K562 (cell line): Measurements from ENCODE around the gene MLKL. TPM values are rescaled to one million over a fixed set of nuclear protein-coding genes. Genes with fewer than 3 reads are reported as not detected.

Experiments used
- ATAC-seq: fragments of 200-7000 bp; cut with Tn5 transposase; 3 replicates; pipeline ENCODE4 v1.9.1; 2020; ENCODE audit warnings: moderate library complexity
- BruUV-seq: library from RNA; stranded (reverse); fragments of 400-500 nt; replicated peaks from 2 replicates; lab custom pipeline; 2021; lab: Mats Ljungman, UMichigan
- CTCF ChIA-PET: fragments of 300-600 bp; formaldehyde crosslinking; extraction: SDS; loops from one replicate; lab custom pipeline; 2021; ENCODE audit warnings: low intra/inter-chr PET ratio; lab: Yijun Ruan, JAX
- POLR2A ChIA-PET: fragments of 300-600, 350-650 bp; sonication (Branson Sonifier 250); formaldehyde crosslinking; extraction: SDS; loops from one replicate; lab custom pipeline; 2021; ENCODE audit warnings: antibody characterized with exemption, inconsistent platforms; lab: Yijun Ruan, JAX
- DNase-seq, 4 experiments: peaks; one replicate each; pipeline versions ENCODE4 v3.0.0 to v3.0.0-alpha.2; 2011 to 2018; ENCODE audit warnings: low spot score in 3 of 4, mixed read lengths in 3 of 4; ENCODE audit errors: extremely low read depth in 1 of 4
- FAIRE-seq: peaks from 2 replicates; lab custom pipeline; 2011; peaks lifted over from hg19 to GRCh38; lab: Jason Lieb, UNC
- H2AFZ ChIP-seq: 2 replicates; pipeline ENCODE4 v1.6.0; 2011; ENCODE audit warnings: low read depth, low read length, control low read depth, inconsistent platforms
- H3K27ac ChIP-seq: fragments of 200-600 bp; 3 replicates; pipeline ENCODE4 v1.8.0; 2011; ENCODE audit warnings: low read depth, mild to moderate bottlenecking, control low read depth, inconsistent platforms, low read length, moderate library complexity, mixed read lengths; ENCODE audit errors: extremely low read depth
- H3K27me3 ChIP-seq, 2 experiments: fragments of 300-600 bp in 1 of 2; 2 replicates in 1 of 2; 3 replicates in 1 of 2; pipeline versions ENCODE4 v1.6.0 to v1.8.0; 2011; ENCODE audit warnings: inconsistent platforms in 2 of 2, low read length in 2 of 2, mild to moderate bottlenecking in 1 of 2, mixed read lengths in 1 of 2, moderate library complexity in 1 of 2; ENCODE audit not compliant: control insufficient read depth in 2 of 2, insufficient read depth in 2 of 2
- H3K36me3 ChIP-seq: fragments of 300-600 bp; 3 replicates; pipeline ENCODE4 v1.8.0; 2011; ENCODE audit warnings: mild to moderate bottlenecking, low read length, inconsistent platforms; ENCODE audit not compliant: control insufficient read depth, insufficient read depth
- H3K4me1 ChIP-seq, 2 experiments: fragments of 200-600 bp in 1 of 2; replicated peaks in 1 of 2; 2 replicates in 1 of 2; 3 replicates in 1 of 2; pipeline versions ENCODE4 v1.5.1 to v1.8.0; 2011; ENCODE audit warnings: inconsistent platforms in 2 of 2, low read length in 2 of 2, mild to moderate bottlenecking in 1 of 2, mixed read lengths in 1 of 2, moderate library complexity in 1 of 2; ENCODE audit not compliant: control insufficient read depth in 2 of 2, insufficient read depth in 2 of 2
- H3K4me2 ChIP-seq: 2 replicates; pipeline ENCODE4 v1.6.1; 2011; ENCODE audit warnings: low read length, control low read depth, inconsistent platforms, mixed read lengths; ENCODE audit not compliant: insufficient read depth
- H3K4me3 ChIP-seq: fragments of 200-600 bp; sonication (generic), shearing (Covaris generic); 2 replicates; pipeline ENCODE4 v1.5.1; 2016; ENCODE audit warnings: control low read depth, inconsistent platforms
- H3K79me2 ChIP-seq: fragments of 200-600 bp; 3 replicates; pipeline ENCODE4 v1.8.0; 2011; ENCODE audit warnings: low read length, inconsistent platforms; ENCODE audit not compliant: control insufficient read depth, insufficient read depth
- H3K9ac ChIP-seq, 2 experiments: 2 replicates each; pipeline versions ENCODE4 v1.6.0 to v1.6.1; 2011; ENCODE audit warnings: low read depth in 2 of 2, low read length in 2 of 2, control low read depth in 1 of 2, inconsistent platforms in 1 of 2, mild to moderate bottlenecking in 1 of 2, mixed read lengths in 1 of 2; ENCODE audit not compliant: insufficient read depth in 1 of 2
- H3K9me1 ChIP-seq: one replicate; pipeline ENCODE4 v1.6.0; 2011; ENCODE audit warnings: inconsistent platforms, mild to moderate bottlenecking, low read length, moderate library complexity; ENCODE audit not compliant: control insufficient read depth, insufficient read depth
- H3K9me3 ChIP-seq: replicated peaks from 2 replicates; pipeline ENCODE4 v1.5.1; 2011; ENCODE audit warnings: low read depth, low read length, inconsistent platforms; ENCODE audit not compliant: control insufficient read depth, insufficient read depth
- H4K20me1 ChIP-seq: replicated peaks from 2 replicates; pipeline ENCODE4 v1.6.1; 2011; ENCODE audit warnings: low read length, inconsistent platforms, mixed read lengths; ENCODE audit not compliant: control insufficient read depth, insufficient read depth
- DACH1 ChIP-seq: fragments of 450-650 bp; IDR thresholded peaks from 2 replicates; pipeline ENCODE4 v1.6.1; 2018; ENCODE audit not compliant: partially characterized antibody
- POLR3G ChIP-seq: IDR thresholded peaks from 2 replicates; pipeline ENCODE4 v1.6.1; 2011; ENCODE audit not compliant: insufficient read length, insufficient replicate concordance; ENCODE audit errors: extremely low read depth
- ZEB2 ChIP-seq: fragments of 450-650 bp; IDR thresholded peaks from 2 replicates; pipeline ENCODE4 v1.6.1; 2016
- WGBS: fragments of 100-300 bp; shearing (Covaris generic); methylation state at CpG from one replicate; pipeline ENCODE4 v1.1.6; 2016; ENCODE audit warnings: low coverage, mixed read lengths; ENCODE audit not compliant: insufficient coverage; ENCODE audit errors: missing lambda C conversion rate; 5-methylcytosine and 5-hydroxymethylcytosine counted together
- in situ Hi-C: fragments of 300-500 bp; cut with MboI; formaldehyde crosslinking; loops from 4 replicates; pipeline ENCODE4 v1.15.0; 2018; ENCODE audit warnings: inconsistent platforms, mixed read lengths
- intact Hi-C: fragments of 100-400 bp; cut with micrococcal nuclease; formaldehyde crosslinking; loops from 2 replicates; pipeline ENCODE4 v1.14.2; 2022
- polyA plus RNA-seq, 8 experiments: library from polyadenylated mRNA; depleted of rRNA in 4 of 8; stranded (reverse) in 5 of 8; unstranded in 3 of 8; fragments of >200 nt; fragmentation: Nextera tagmentation in 2 of 8; fragmentation: Illumina TruSeq in 1 of 8; extraction: Ambion mirVana in 2 of 8; extraction: Trizol in 1 of 8; gene quantifications; 2 replicates each; pipeline versions ENCODE4 v1.2.1 to v1.2.3, GENCODE V29; 2011 to 2014; ENCODE audit warnings: inconsistent platforms in 1 of 8, missing spikeins in 1 of 8
- total RNA-seq, 7 experiments: library from RNA; depleted of rRNA in 6 of 7; stranded (reverse); fragments of >200 nt in 6 of 7; fragmentation: Illumina TruSeq in 2 of 7; extraction: Trizol in 2 of 7; gene quantifications; 2 replicates each; pipeline versions ENCODE4 v1.2.1 to v1.2.3, GENCODE V29; 2011 to 2021; ENCODE audit warnings: low replicate concordance in 1 of 7
- TF ChIP-seq, protein P1 (sequence below): fragments of 250-450 bp; sonication (Bioruptor Pico); IDR thresholded peaks from 2 replicates; pipeline ENCODE4 v1.4.0; 2020; ENCODE audit warnings: mild to moderate bottlenecking

MLKL gene
- total and polyA plus RNA-seq, 9 of the 15 experiments (the other 6 are each of a cell fraction or from before 2014, with no cell fraction given), result 1.6 to 6.1 (median 4.8) TPM

DNA sequence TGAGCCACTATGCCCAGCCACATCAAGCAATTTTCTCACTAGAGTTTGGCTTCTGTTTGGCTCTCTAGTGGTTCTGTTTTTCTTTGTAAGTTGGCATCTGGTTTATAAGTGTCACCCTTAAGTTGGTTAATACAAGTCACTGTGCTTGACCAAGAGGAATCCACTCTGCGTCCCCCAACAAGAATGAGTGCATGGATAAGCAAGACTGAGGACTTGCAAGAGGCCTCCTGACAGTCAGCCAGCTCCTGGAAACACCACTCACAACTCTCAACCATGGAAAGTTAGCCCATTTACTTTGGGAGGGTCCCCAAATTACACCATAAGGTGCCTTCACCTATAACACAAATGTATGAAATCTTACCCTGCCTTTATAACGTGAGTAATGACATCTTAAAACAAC lies 41.6 kb downstream of the MLKL start:
- Histone ChIP-seq H3K4me2 (no peak overlapping the region), H3K4me1 (peaks cover 2 to 10% of the 10 kb centered on the region in 2 experiments; a peak in 4 of 5 replicates), H3K9me3 (no peaks in the 10 kb centered on the region), H3K27me3 (no peaks in the 10 kb centered on the region), H3K9me1 (no peaks in the 10 kb centered on the region), H3K4me3 (no peak overlapping the region), H4K20me1 (peaks cover 48% of the 10 kb centered on the region), H3K27ac (no peak overlapping the region), H3K9ac (no peak overlapping the region), H3K36me3 (peaks cover 94% of the 10 kb centered on the region), H2AFZ (no peak overlapping the region), H3K79me2 (peaks cover 97% of the 10 kb centered on the region)
- no peak for DNase-seq
- 88% methylated on average over 2 of the region's 2 CpGs for WGBS
- no peak for FAIRE-seq
- in situ Hi-C loops (no loop called here), intact Hi-C loops (no loop called here)
- POLR2A ChIA-PET, result interaction anchor here (1.1 to 1.4 kb wide), 4 partner anchors 10 to 52 kb away, joined by 3 to 4 read pairs (median 3); partner anchors contain the start of gene GLG1
- no TSS peak for BruUV-seq
- ATAC-seq, result no peak
- CTCF ChIA-PET, result no interaction called here
- TF ChIP-seq, protein P1, sequence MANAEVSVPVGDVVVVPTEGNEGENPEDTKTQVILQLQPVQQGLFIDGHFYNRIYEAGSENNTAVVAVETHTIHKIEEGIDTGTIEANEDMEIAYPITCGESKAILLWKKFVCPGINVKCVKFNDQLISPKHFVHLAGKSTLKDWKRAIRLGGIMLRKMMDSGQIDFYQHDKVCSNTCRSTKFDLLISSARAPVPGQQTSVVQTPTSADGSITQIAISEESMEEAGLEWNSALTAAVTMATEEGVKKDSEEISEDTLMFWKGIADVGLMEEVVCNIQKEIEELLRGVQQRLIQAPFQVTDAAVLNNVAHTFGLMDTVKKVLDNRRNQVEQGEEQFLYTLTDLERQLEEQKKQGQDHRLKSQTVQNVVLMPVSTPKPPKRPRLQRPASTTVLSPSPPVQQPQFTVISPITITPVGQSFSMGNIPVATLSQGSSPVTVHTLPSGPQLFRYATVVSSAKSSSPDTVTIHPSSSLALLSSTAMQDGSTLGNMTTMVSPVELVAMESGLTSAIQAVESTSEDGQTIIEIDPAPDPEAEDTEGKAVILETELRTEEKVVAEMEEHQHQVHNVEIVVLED (CRISPR knock-in tag), result no peak
- TF ChIP-seq DACH1 (no peak), ZEB2 (no peak), POLR3G (no peak)
